ENCODE data around the gene CTNNBL1. TPM values are rescaled to one million over a fixed set of nuclear protein-coding genes. Genes with fewer than 3 reads are reported as not detected.

The CTNNBL1 gene
- total and polyA plus RNA-seq, 2 of the 4 experiments (the other 2 are of a cell fraction): 29.9 to 34.1 TPM

DNA sequence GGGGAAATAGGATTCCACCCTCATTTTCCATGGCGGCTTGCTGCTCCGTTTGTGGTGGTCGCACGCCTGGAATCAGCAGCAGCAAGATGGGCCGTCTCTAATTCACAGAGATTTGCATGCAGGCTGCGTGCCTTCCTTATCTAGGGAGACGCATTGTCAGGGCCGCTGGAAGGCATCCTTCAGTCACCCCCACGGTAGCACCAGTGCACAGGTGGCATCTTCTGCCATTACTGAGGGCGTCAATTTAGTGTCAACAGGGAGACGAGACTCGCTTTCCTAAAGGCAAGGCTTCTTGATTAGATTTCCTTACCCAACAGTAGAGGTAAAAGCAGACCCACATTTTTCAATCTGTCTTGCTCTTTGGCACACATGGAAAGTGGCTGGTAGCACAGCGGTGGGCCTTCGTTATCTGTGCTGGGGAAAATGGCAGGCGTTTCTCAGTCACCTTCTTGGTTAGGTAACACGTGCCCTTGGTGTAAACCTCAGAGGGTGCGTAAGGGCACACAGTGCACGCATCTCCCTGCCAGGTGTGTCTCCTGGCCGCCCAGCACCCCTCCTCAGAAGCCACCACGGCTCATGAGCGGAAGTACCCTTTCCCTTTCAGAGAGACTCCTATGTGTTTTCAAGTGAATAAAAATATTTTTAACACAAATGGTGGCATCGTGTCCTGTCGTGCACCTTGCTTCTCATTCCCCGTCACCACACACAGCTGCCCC, 181.8 kb downstream of the CTNNBL1 start:
- Histone ChIP-seq H2AFZ (replicated peaks; ENCODE audit: low read length, poor library complexity) (no peak overlapping the region), H4K20me1 (ENCODE audit: insufficient read depth, low read length) (no peaks in the 10 kb centered on the region), H3K27ac (ENCODE audit: insufficient read depth, low read length) (no peak overlapping the region), H3K4me1 (ENCODE audit: control insufficient read depth, insufficient read depth, low read length) (no peaks in the 10 kb centered on the region), H2AK5ac (ENCODE audit: low read depth, low read length) (no peak overlapping the region), H3K79me1 (ENCODE audit: low read depth in 1 of 2, low read length in 2 of 2) (no peaks in the 10 kb centered on the region), H3K56ac (ENCODE audit: extremely low read depth, insufficient read depth, low read length) (no peak overlapping the region), H2BK15ac (ENCODE audit: low read depth, low read length) (no peak overlapping the region), H3K23ac (ENCODE audit: low read depth, low read length) (no peak overlapping the region), H4K91ac (ENCODE audit: insufficient read depth, low read depth, low read length) (no peak overlapping the region), H3K9me3 (ENCODE audit: control insufficient read depth, insufficient read depth, low read length) (no peaks in the 10 kb centered on the region), H3K14ac (replicated peaks; ENCODE audit: low read depth, low read length) (no peak overlapping the region), H2BK5ac (ENCODE audit: low read depth, low read length, poor library complexity, severe bottlenecking) (no peak overlapping the region), H3K18ac (ENCODE audit: low read depth, low read length) (no peak overlapping the region), H3K27me3 (ENCODE audit: control insufficient read depth, insufficient read depth, low read length) (no peaks in the 10 kb centered on the region; the same call in 1 of the 2 replicates), H2AK9ac (replicated peaks; ENCODE audit: low read depth, low read length, poor library complexity) (no peak overlapping the region), H2BK20ac (ENCODE audit: low read depth, low read length) (no peak overlapping the region), H3K4me3 (ENCODE audit: insufficient read depth, low read depth, low read length) (no peak overlapping the region), H2BK120ac (ENCODE audit: low read depth, low read length) (no peak overlapping the region), H3K9ac (ENCODE audit: low read depth, low read length) (no peak overlapping the region), H3K4me2 (ENCODE audit: low read depth, low read length) (no peak overlapping the region), H4K8ac (ENCODE audit: low read depth in 2 of 2, low read length in 2 of 2) (no peak overlapping the region), H3K9me1 (ENCODE audit: insufficient read depth, low read length) (no peaks in the 10 kb centered on the region; the same call in 1 of the 2 replicates), H4K5ac (ENCODE audit: low read depth, low read length) (no peak overlapping the region), H3K4ac (ENCODE audit: low read depth, low read length) (no peak overlapping the region), H3K36me3 (ENCODE audit: control insufficient read depth, insufficient read depth, low read length) (peaks cover 16% of the 10 kb centered on the region)
- CTCF ChIA-PET: no interaction called here
- BruUV-seq (replicated peaks): no TSS peak
- dilution Hi-C loops (cut with HindIII; ENCODE audit: low sequenced_read_pairs, unreplicated experiment): no loop called here
- intact Hi-C loops (cut with micrococcal nuclease): no loop called here
- 84% methylated on average over 4 of the region's 24 CpGs; no CpG with 5 or more reads in 1 of the 2 experiments for WGBS, 2 experiments (ENCODE audit: extremely low coverage in 2 of 2, insufficient read length in 1 of 2)
- DNase-seq (no peak), ATAC-seq (ENCODE audit: low read depth) (no peak)
- POLR2A ChIA-PET (ENCODE audit: unreplicated experiment): interaction anchor here (0.5 kb wide), 1 partner anchor 132 kb away, joined by 3 read pairs; no protein-coding TSS in a partner anchor
- TF ChIP-seq ELK1 (IDR thresholded peaks at IDR 0.05; ENCODE audit: borderline replicate concordance, low read depth, low read length) (no peak), FOS (IDR thresholded peaks at IDR 0.05; ENCODE audit: low read depth, low read length) (no peak), USF2 (IDR thresholded peaks at IDR 0.05; ENCODE audit: low read depth, low read length) (no peak), SMC3 (IDR thresholded peaks at IDR 0.05; ENCODE audit: low read depth, low read length) (no peak), CHD1 (IDR thresholded peaks at IDR 0.05; ENCODE audit: low read depth, low read length) (no peak), RFX5 (IDR thresholded peaks at IDR 0.05; ENCODE audit: low read depth, low read length) (no peak), NFE2L2 (IDR thresholded peaks at IDR 0.05; ENCODE audit: low read depth, low read length) (no peak), MXI1 (IDR thresholded peaks at IDR 0.05; ENCODE audit: borderline replicate concordance, low read depth, low read length) (no peak), BHLHE40 (IDR thresholded peaks at IDR 0.05; ENCODE audit: low read depth, low read length) (no peak), MAZ (IDR thresholded peaks at IDR 0.05; ENCODE audit: borderline replicate concordance, low read depth, low read length) (no peak), RCOR1 (IDR thresholded peaks at IDR 0.05; ENCODE audit: insufficient replicate concordance, low read length) (no peak), CEBPB (IDR thresholded peaks at IDR 0.05; ENCODE audit: low read depth, low read length) (no peak), POLR2A (IDR thresholded peaks at IDR 0.05; ENCODE audit: low read depth, low read length) (no peak)
- TF ChIP-seq, protein P1, sequence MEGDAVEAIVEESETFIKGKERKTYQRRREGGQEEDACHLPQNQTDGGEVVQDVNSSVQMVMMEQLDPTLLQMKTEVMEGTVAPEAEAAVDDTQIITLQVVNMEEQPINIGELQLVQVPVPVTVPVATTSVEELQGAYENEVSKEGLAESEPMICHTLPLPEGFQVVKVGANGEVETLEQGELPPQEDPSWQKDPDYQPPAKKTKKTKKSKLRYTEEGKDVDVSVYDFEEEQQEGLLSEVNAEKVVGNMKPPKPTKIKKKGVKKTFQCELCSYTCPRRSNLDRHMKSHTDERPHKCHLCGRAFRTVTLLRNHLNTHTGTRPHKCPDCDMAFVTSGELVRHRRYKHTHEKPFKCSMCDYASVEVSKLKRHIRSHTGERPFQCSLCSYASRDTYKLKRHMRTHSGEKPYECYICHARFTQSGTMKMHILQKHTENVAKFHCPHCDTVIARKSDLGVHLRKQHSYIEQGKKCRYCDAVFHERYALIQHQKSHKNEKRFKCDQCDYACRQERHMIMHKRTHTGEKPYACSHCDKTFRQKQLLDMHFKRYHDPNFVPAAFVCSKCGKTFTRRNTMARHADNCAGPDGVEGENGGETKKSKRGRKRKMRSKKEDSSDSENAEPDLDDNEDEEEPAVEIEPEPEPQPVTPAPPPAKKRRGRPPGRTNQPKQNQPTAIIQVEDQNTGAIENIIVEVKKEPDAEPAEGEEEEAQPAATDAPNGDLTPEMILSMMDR (conservative IDR thresholded peaks at IDR 0.05; ENCODE audit: low read depth, low read length): no peak
- in situ Hi-C loops (cut with MboI; ENCODE audit: low sequenced_read_pairs): no loop called here
